ENCODE measurements around the gene ZNF446. TPM values are rescaled to one million over a fixed set of nuclear protein-coding genes. Genes with fewer than 3 reads are reported as not detected.

Gene ZNF446
- total RNA-seq, 1 donor from 2014 or later, result 15.5 TPM

- H3K27ac Mint-ChIP-seq (ENCODE audit: unreplicated experiment), result peak within 1 kb of the TSS; percentile 73
- peaks cover 6% of the 10 kb centered on the region for H3K27me3 Mint-ChIP-seq (ENCODE audit: unreplicated experiment)
- TF ChIP-seq CTCF (IDR thresholded peaks at IDR 0.05), result no peak
- peak; percentile 97 for DNase-seq (ENCODE audit: extremely low spot score, unreplicated experiment)
- H3K4me1 Mint-ChIP-seq (ENCODE audit: unreplicated experiment), result peaks cover 19% of the 10 kb centered on the region
- peak within 1 kb of the TSS; percentile 83 for H3K4me3 Mint-ChIP-seq (ENCODE audit: unreplicated experiment)
- peaks cover under 1% of the 10 kb centered on the region for H3K36me3 Mint-ChIP-seq (ENCODE audit: unreplicated experiment)
- no peaks in the 10 kb centered on the region for H3K9me3 Mint-ChIP-seq (ENCODE audit: unreplicated experiment)
These were observed 24.6 kb upstream of the ZNF446 start, which contains the start of gene ZNF324B for GRCh38 chr19:58451358-58452101. TSS of gene ZNF324B (plus strand) at chr19:58451622. CDS start at chr19:58453702, 2,080 bp downstream.

GRCh38 chr19:58453743-58454142, 22.4 kb upstream of the ZNF446 start:
- Mint-ChIP-seq H3K27me3 (ENCODE audit: unreplicated experiment) (peaks cover 2% of the 10 kb centered on the region), H3K36me3 (ENCODE audit: unreplicated experiment) (peaks cover 7% of the 10 kb centered on the region), H3K4me3 (ENCODE audit: unreplicated experiment) (no peak overlapping the region), H3K27ac (ENCODE audit: unreplicated experiment) (no peak overlapping the region), H3K9me3 (ENCODE audit: unreplicated experiment) (no peaks in the 10 kb centered on the region), H3K4me1 (ENCODE audit: unreplicated experiment) (peaks cover 19% of the 10 kb centered on the region)
- no peak for TF ChIP-seq CTCF (IDR thresholded peaks at IDR 0.05)
- DNase-seq (ENCODE audit: extremely low spot score, unreplicated experiment), result no peak

- no peak overlapping the region for H3K27ac Mint-ChIP-seq (ENCODE audit: unreplicated experiment)
- H3K27me3 Mint-ChIP-seq (ENCODE audit: unreplicated experiment), result peaks cover 2% of the 10 kb centered on the region
- TF ChIP-seq CTCF (IDR thresholded peaks at IDR 0.05), result no peak
- peaks cover 19% of the 10 kb centered on the region for H3K4me1 Mint-ChIP-seq (ENCODE audit: unreplicated experiment)
- H3K4me3 Mint-ChIP-seq (ENCODE audit: unreplicated experiment), result no peak overlapping the region
- no peaks in the 10 kb centered on the region for H3K9me3 Mint-ChIP-seq (ENCODE audit: unreplicated experiment)
- peaks cover 10% of the 10 kb centered on the region for H3K36me3 Mint-ChIP-seq (ENCODE audit: unreplicated experiment)
- DNase-seq (ENCODE audit: extremely low spot score, unreplicated experiment), result no peak
These were observed 20.8 kb upstream of the ZNF446 start for GRCh38 chr19:58455306-58455705.

- no peak overlapping the region for H3K4me3 Mint-ChIP-seq (ENCODE audit: unreplicated experiment)
These were observed 20.0 kb upstream of the ZNF446 start for GRCh38 chr19:58456111-58456510.

More at GRCh38 chr19:58456111-58456510, 20.0 kb upstream of the ZNF446 start:
- H3K36me3 Mint-ChIP-seq (ENCODE audit: unreplicated experiment), result peaks cover 10% of the 10 kb centered on the region
- peaks cover 1% of the 10 kb centered on the region for H3K27me3 Mint-ChIP-seq (ENCODE audit: unreplicated experiment)
- DNase-seq (ENCODE audit: extremely low spot score, unreplicated experiment), result no peak
- peaks cover 11% of the 10 kb centered on the region for H3K4me1 Mint-ChIP-seq (ENCODE audit: unreplicated experiment)
- no peak for TF ChIP-seq CTCF (IDR thresholded peaks at IDR 0.05)
- no peak overlapping the region for H3K27ac Mint-ChIP-seq (ENCODE audit: unreplicated experiment)
- H3K9me3 Mint-ChIP-seq (ENCODE audit: unreplicated experiment), result no peaks in the 10 kb centered on the region

Data from osteocyte (in vitro differentiated cells).